Activated naive CD8-positive, alpha-beta T cell (primary cell): ENCODE measurements around the gene MRE11.
A peak's percentile ranks its signal among the peaks of the same experiment; 100 is the strongest.
"Not testable (repeated sequence)": the region's sequence is repeated elsewhere in the genome, so short reads cannot be mapped to it uniquely, and the experiment has no call there.

Experiments used
- H3K27ac Mint-ChIP-seq: one replicate; pipeline ENCODE4 v1.8.0; 2021; ENCODE audit warnings: mixed read lengths
- H3K27me3 Mint-ChIP-seq: one replicate; pipeline ENCODE4 v1.8.0; 2021; ENCODE audit warnings: mixed read lengths
- H3K36me3 Mint-ChIP-seq: one replicate; pipeline ENCODE4 v1.8.0; 2021; ENCODE audit warnings: mixed read lengths
- H3K4me1 Mint-ChIP-seq: one replicate; pipeline ENCODE4 v1.8.0; 2021; ENCODE audit warnings: low read depth, mixed read lengths
- H3K4me3 Mint-ChIP-seq: one replicate; pipeline ENCODE4 v1.8.0; 2021; ENCODE audit warnings: mild to moderate bottlenecking, mixed read lengths
- H3K9me3 Mint-ChIP-seq: one replicate; pipeline ENCODE4 v1.8.0; 2021; ENCODE audit warnings: low read depth, mixed read lengths

Gene MRE11

GRCh38 chr11:94423507-94423906 lies 70.1 kb downstream of the MRE11 start:
- peaks cover 7% of the 10 kb centered on the region for H3K4me1 Mint-ChIP-seq
- H3K27me3 Mint-ChIP-seq: no peaks in the 10 kb centered on the region
- peaks cover 4% of the 10 kb centered on the region for H3K9me3 Mint-ChIP-seq
- H3K36me3 Mint-ChIP-seq: peaks cover 44% of the 10 kb centered on the region
- H3K27ac Mint-ChIP-seq: no peak overlapping the region
- no peak overlapping the region for H3K4me3 Mint-ChIP-seq

- no peaks in the 10 kb centered on the region for H3K27me3 Mint-ChIP-seq
- H3K9me3 Mint-ChIP-seq: no peaks in the 10 kb centered on the region
- H3K4me3 Mint-ChIP-seq: no peak overlapping the region
- peaks cover 25% of the 10 kb centered on the region for H3K36me3 Mint-ChIP-seq
- H3K4me1 Mint-ChIP-seq: no peaks in the 10 kb centered on the region
- no peak overlapping the region for H3K27ac Mint-ChIP-seq
These were observed 75.4 kb downstream of the MRE11 start for GRCh38 chr11:94418123-94418765.

- no peak overlapping the region for H3K27ac Mint-ChIP-seq
- no peak overlapping the region for H3K4me3 Mint-ChIP-seq
These were observed 76.2 kb downstream of the MRE11 start for GRCh38 chr11:94417386-94417987.

GRCh38 chr11:94405062-94405833 lies 88.4 kb downstream of the MRE11 start:
- H3K27ac Mint-ChIP-seq: no peak overlapping the region
- H3K36me3 Mint-ChIP-seq: peaks cover 16% of the 10 kb centered on the region
- H3K4me1 Mint-ChIP-seq: peaks cover 8% of the 10 kb centered on the region
- H3K9me3 Mint-ChIP-seq: peaks cover 19% of the 10 kb centered on the region
- H3K4me3 Mint-ChIP-seq: no peak overlapping the region
- H3K27me3 Mint-ChIP-seq: peaks cover 14% of the 10 kb centered on the region

More at GRCh38 chr11:94417386-94417987, 76.2 kb downstream of the MRE11 start:
- H3K4me1 Mint-ChIP-seq: no peaks in the 10 kb centered on the region
- H3K27me3 Mint-ChIP-seq: no peaks in the 10 kb centered on the region
- H3K36me3 Mint-ChIP-seq: peaks cover 24% of the 10 kb centered on the region
- H3K9me3 Mint-ChIP-seq: no peaks in the 10 kb centered on the region

- H3K4me3 Mint-ChIP-seq: no peak overlapping the region
- H3K36me3 Mint-ChIP-seq: no peaks in the 10 kb centered on the region
These were observed 91.3 kb downstream of the MRE11 start for GRCh38 chr11:94402355-94402754.

GRCh38 chr11:94401773-94402265 lies 91.8 kb downstream of the MRE11 start:
- Mint-ChIP-seq H3K9me3 (peaks cover 7% of the 10 kb centered on the region), H3K27ac (no peak overlapping the region), H3K36me3 (no peaks in the 10 kb centered on the region), H3K4me1 (peaks cover 11% of the 10 kb centered on the region), H3K27me3 (peaks cover 35% of the 10 kb centered on the region), H3K4me3 (no peak overlapping the region)

More at GRCh38 chr11:94402355-94402754, 91.3 kb downstream of the MRE11 start:
- H3K9me3 Mint-ChIP-seq: peaks cover 7% of the 10 kb centered on the region
- no peak overlapping the region for H3K27ac Mint-ChIP-seq
- H3K4me1 Mint-ChIP-seq: peaks cover 11% of the 10 kb centered on the region
- H3K27me3 Mint-ChIP-seq: peaks cover 35% of the 10 kb centered on the region

GRCh38 chr11:94400839-94401772 lies 92.5 kb downstream of the MRE11 start, which contains the start of gene GPR83:
Gene GPR83 (minus strand): TSS chr11:94401419. CDS start chr11:94401247, 172 bp downstream.
- Mint-ChIP-seq H3K27ac (no peak within 1 kb of the TSS), H3K27me3 (peaks cover 36% of the 10 kb centered on the region), H3K4me3 (peak within 1 kb of the TSS; percentile 17), H3K9me3 (peaks cover 4% of the 10 kb centered on the region), H3K4me1 (peaks cover 11% of the 10 kb centered on the region), H3K36me3 (no peaks in the 10 kb centered on the region)

- Mint-ChIP-seq H3K4me3 (no peak overlapping the region), H3K27ac (no peak overlapping the region), H3K36me3 (no peaks in the 10 kb centered on the region), H3K27me3 (peaks cover 36% of the 10 kb centered on the region), H3K9me3 (no peaks in the 10 kb centered on the region), H3K4me1 (peaks cover 11% of the 10 kb centered on the region)
These were observed 93.2 kb downstream of the MRE11 start for GRCh38 chr11:94400457-94400838.

- peaks cover 36% of the 10 kb centered on the region for H3K27me3 Mint-ChIP-seq
- peaks cover 11% of the 10 kb centered on the region for H3K4me1 Mint-ChIP-seq
- no peaks in the 10 kb centered on the region for H3K36me3 Mint-ChIP-seq
- H3K9me3 Mint-ChIP-seq: no peaks in the 10 kb centered on the region
- H3K27ac Mint-ChIP-seq: no peak overlapping the region
- H3K4me3 Mint-ChIP-seq: no peak overlapping the region
These were observed 93.6 kb downstream of the MRE11 start for GRCh38 chr11:94400050-94400449.

GRCh38 chr11:94398101-94398500 lies 95.5 kb downstream of the MRE11 start:
- no peaks in the 10 kb centered on the region for H3K36me3 Mint-ChIP-seq
- H3K4me3 Mint-ChIP-seq: no peak overlapping the region
- peaks cover 11% of the 10 kb centered on the region for H3K4me1 Mint-ChIP-seq
- H3K27ac Mint-ChIP-seq: no peak overlapping the region
- H3K27me3 Mint-ChIP-seq: peaks cover 36% of the 10 kb centered on the region
- H3K9me3 Mint-ChIP-seq: no peaks in the 10 kb centered on the region

- no peak overlapping the region for H3K27ac Mint-ChIP-seq
- peaks cover 11% of the 10 kb centered on the region for H3K4me1 Mint-ChIP-seq
- no peaks in the 10 kb centered on the region for H3K9me3 Mint-ChIP-seq
- no peak overlapping the region for H3K4me3 Mint-ChIP-seq
- peaks cover 30% of the 10 kb centered on the region for H3K27me3 Mint-ChIP-seq
- H3K36me3 Mint-ChIP-seq: no peaks in the 10 kb centered on the region
These were observed 97.4 kb downstream of the MRE11 start for GRCh38 chr11:94396282-94396681.

- H3K36me3 Mint-ChIP-seq, H3K27me3 Mint-ChIP-seq, H3K4me3 Mint-ChIP-seq, H3K9me3 Mint-ChIP-seq, H3K27ac Mint-ChIP-seq, H3K4me1 Mint-ChIP-seq: not testable (repeated sequence)
These were observed 101.7 kb downstream of the MRE11 start for GRCh38 chr11:94391937-94392336.

GRCh38 chr11:94379613-94380012 lies 114.0 kb downstream of the MRE11 start:
- H3K36me3 Mint-ChIP-seq: peaks cover 6% of the 10 kb centered on the region
- no peak overlapping the region for H3K27ac Mint-ChIP-seq
- peaks cover 6% of the 10 kb centered on the region for H3K27me3 Mint-ChIP-seq
- no peak overlapping the region for H3K4me3 Mint-ChIP-seq
- H3K4me1 Mint-ChIP-seq: no peaks in the 10 kb centered on the region
- no peaks in the 10 kb centered on the region for H3K9me3 Mint-ChIP-seq

- Mint-ChIP-seq H3K4me1 (no peaks in the 10 kb centered on the region), H3K27me3 (peaks cover 3% of the 10 kb centered on the region)
These were observed 116.8 kb downstream of the MRE11 start for GRCh38 chr11:94376841-94377240.

More at GRCh38 chr11:94376841-94377240, 116.8 kb downstream of the MRE11 start:
- H3K4me3 Mint-ChIP-seq: no peak overlapping the region
- H3K27ac Mint-ChIP-seq: no peak overlapping the region
- H3K9me3 Mint-ChIP-seq: peaks cover 5% of the 10 kb centered on the region
- peaks cover 4% of the 10 kb centered on the region for H3K36me3 Mint-ChIP-seq
